HG03097 (cell line): Measurements from ENCODE around the gene ARHGAP23.
"Not testable (repeated sequence)": the region's sequence is repeated elsewhere in the genome, so short reads cannot be mapped to it uniquely, and the experiment has no call there.

Source experiments
- ATAC-seq: cut with Tn5 transposase; IDR thresholded peaks from one replicate; pipeline ENCODE4 v1.9.1; 2021; ENCODE audit not compliant: unreplicated experiment, low FRiP score

The ARHGAP23 gene

GRCh38 chr17:38511150-38512108, 83.2 kb downstream of the ARHGAP23 start:
- no peak for ATAC-seq

- no peak for ATAC-seq
These were observed 84.3 kb downstream of the ARHGAP23 start for GRCh38 chr17:38512473-38513058.

- not testable (repeated sequence) for ATAC-seq
These were observed 98.3 kb downstream of the ARHGAP23 start for GRCh38 chr17:38526526-38526925.

GRCh38 chr17:38528141-38528540, 99.9 kb downstream of the ARHGAP23 start:
- ATAC-seq: not testable (repeated sequence)

GRCh38 chr17:38530856-38531255, 102.6 kb downstream of the ARHGAP23 start:
- ATAC-seq: not testable (repeated sequence)

- ATAC-seq: not testable (repeated sequence)
These were observed 103.5 kb downstream of the ARHGAP23 start for GRCh38 chr17:38531761-38532160.

GRCh38 chr17:38532451-38532850, 104.2 kb downstream of the ARHGAP23 start:
- ATAC-seq: no peak

GRCh38 chr17:38533241-38533640, 105.0 kb downstream of the ARHGAP23 start:
- no peak for ATAC-seq

GRCh38 chr17:38533866-38534497, 105.7 kb downstream of the ARHGAP23 start:
- ATAC-seq: no peak

GRCh38 chr17:38534498-38534885, 106.2 kb downstream of the ARHGAP23 start:
- no peak for ATAC-seq

GRCh38 chr17:38535886-38536285, 107.6 kb downstream of the ARHGAP23 start:
- ATAC-seq: no peak

GRCh38 chr17:38536661-38537060, 108.4 kb downstream of the ARHGAP23 start:
- ATAC-seq: no peak

GRCh38 chr17:38538906-38539305, 110.6 kb downstream of the ARHGAP23 start:
- no peak for ATAC-seq

- no peak for ATAC-seq
These were observed 111.1 kb downstream of the ARHGAP23 start for GRCh38 chr17:38539386-38539785.

GRCh38 chr17:38540514-38541045, 112.3 kb downstream of the ARHGAP23 start:
- no peak for ATAC-seq

- ATAC-seq: no peak
These were observed 113.0 kb downstream of the ARHGAP23 start for GRCh38 chr17:38541281-38541680.

- ATAC-seq: no peak
These were observed 114.0 kb downstream of the ARHGAP23 start for GRCh38 chr17:38542286-38542685.

GRCh38 chr17:38543403-38544174, 115.3 kb downstream of the ARHGAP23 start:
- no peak for ATAC-seq

- ATAC-seq: no peak
These were observed 116.0 kb downstream of the ARHGAP23 start for GRCh38 chr17:38544175-38544838.

GRCh38 chr17:38544839-38545209, 116.6 kb downstream of the ARHGAP23 start:
- ATAC-seq: no peak
